Posterior cingulate gyrus (tissue), 11 donors: ENCODE data around the gene NOS1.
"Not testable (repeated sequence)": the region's sequence is repeated elsewhere in the genome, so short reads cannot be mapped to it uniquely, and the experiment has no call there.

ENCODE experiments used
- DNase-seq, 10 donors: peaks; one replicate each; pipeline versions ENCODE4 v3.0.0 to v3.0.0-alpha.2; 2020 to 2021; ENCODE audit warnings: mixed read lengths in 3 of 10
- intact Hi-C: fragments of 100-400 bp; cut with DNase I; formaldehyde crosslinking; loops from one replicate; pipeline ENCODE4 v1.15.1; 2023

Gene NOS1

GRCh38 chr12:117361347-117361751 lies at the start of gene NOS1:
Gene NOS1 (minus strand): TSS chr12:117361626. CDS start chr12:117331069, 30,557 bp downstream.
- DNase-seq = no peak
- intact Hi-C loops = loop anchor here (10.0 kb wide), 1 partner anchor 127 kb away; no protein-coding TSS in a partner anchor

- intact Hi-C loops = no loop called here
- no peak for DNase-seq
Observed at GRCh38 chr12:117409286-117409685, 47.9 kb upstream of the NOS1 start.

- DNase-seq = peak in 2 of 10 donors; percentile 10 to 14
- intact Hi-C loops = no loop called here
Observed at GRCh38 chr12:117408161-117408791, 46.9 kb upstream of the NOS1 start.

GRCh38 chr12:117404940-117405339 lies 43.5 kb upstream of the NOS1 start:
- intact Hi-C loops = no loop called here

GRCh38 chr12:117404203-117404853 lies 42.9 kb upstream of the NOS1 start:
- DNase-seq = no peak
- intact Hi-C loops = no loop called here

More at GRCh38 chr12:117404940-117405339, 43.5 kb upstream of the NOS1 start:
- no peak for DNase-seq

GRCh38 chr12:117403586-117404139 lies 42.2 kb upstream of the NOS1 start:
- intact Hi-C loops = no loop called here
- DNase-seq = no peak

- no peak for DNase-seq
- intact Hi-C loops = no loop called here
Observed at GRCh38 chr12:117402363-117402762, 40.9 kb upstream of the NOS1 start.

- intact Hi-C loops = no loop called here
- no peak for DNase-seq
Observed at GRCh38 chr12:117400912-117401311, 39.5 kb upstream of the NOS1 start.

- intact Hi-C loops, DNase-seq: not testable (repeated sequence)
Observed at GRCh38 chr12:117398482-117398881, 37.1 kb upstream of the NOS1 start.

- intact Hi-C loops = no loop called here
- no peak for DNase-seq
Observed at GRCh38 chr12:117395766-117396165, 34.3 kb upstream of the NOS1 start.

- no peak for DNase-seq
- intact Hi-C loops = no loop called here
Observed at GRCh38 chr12:117394491-117394890, 33.1 kb upstream of the NOS1 start.

- no peak for DNase-seq
- intact Hi-C loops = no loop called here
Observed at GRCh38 chr12:117393656-117394055, 32.2 kb upstream of the NOS1 start.

GRCh38 chr12:117390866-117391265 lies 29.4 kb upstream of the NOS1 start:
- DNase-seq = no peak
- intact Hi-C loops = no loop called here

- no peak for DNase-seq
Observed at GRCh38 chr12:117388951-117389446, 27.6 kb upstream of the NOS1 start.

GRCh38 chr12:117387832-117388231 lies 26.4 kb upstream of the NOS1 start:
- no peak for DNase-seq
- intact Hi-C loops = no loop called here

More at GRCh38 chr12:117388951-117389446, 27.6 kb upstream of the NOS1 start:
- intact Hi-C loops = no loop called here

GRCh38 chr12:117384735-117385134 lies 23.3 kb upstream of the NOS1 start:
- no peak for DNase-seq
- intact Hi-C loops = no loop called here

- intact Hi-C loops = no loop called here
- no peak for DNase-seq
Observed at GRCh38 chr12:117380083-117380482, 18.7 kb upstream of the NOS1 start.

GRCh38 chr12:117377758-117378157 lies 16.3 kb upstream of the NOS1 start:
- DNase-seq = no peak
- intact Hi-C loops = no loop called here

- DNase-seq = no peak
- intact Hi-C loops = no loop called here
Observed at GRCh38 chr12:117370588-117370987, 9.2 kb upstream of the NOS1 start.

- intact Hi-C loops = loop anchor here (10.0 kb wide), 1 partner anchor 135 kb away; no protein-coding TSS in a partner anchor
Observed at GRCh38 chr12:117370000-117370399, 8.6 kb upstream of the NOS1 start.

GRCh38 chr12:117367006-117367638 lies 5.7 kb upstream of the NOS1 start:
- peak; percentile 38 to 95 (median 87) for DNase-seq
- intact Hi-C loops = loop anchor here (1.0 to 10.0 kb wide), 3 partner anchors 132 to 470 kb away; no protein-coding TSS in a partner anchor

More at GRCh38 chr12:117370000-117370399, 8.6 kb upstream of the NOS1 start:
- DNase-seq = not testable (repeated sequence)
